Mesendoderm (in vitro differentiated cells): ENCODE results near the gene N4BP2.

Experiments
- DNase-seq: peaks from one replicate; pipeline ENCODE4 v3.0.0; 2013
- H2AK5ac ChIP-seq: 2 replicates; pipeline ENCODE4 v1.6.1; 2013; ENCODE audit warnings: low read length, inconsistent platforms
- H2BK120ac ChIP-seq: 2 replicates; pipeline ENCODE4 v1.6.1; 2013; ENCODE audit warnings: low read depth, mild to moderate bottlenecking, low read length, moderate library complexity, mixed read lengths
- H2BK15ac ChIP-seq: replicated peaks from 2 replicates; pipeline ENCODE4 v1.6.1; 2013; ENCODE audit warnings: low read depth, mild to moderate bottlenecking, moderate library complexity
- H2BK5ac ChIP-seq: 2 replicates; pipeline ENCODE4 v1.6.1; 2013; ENCODE audit warnings: low read length, inconsistent platforms
- H3K18ac ChIP-seq: 2 replicates; pipeline ENCODE4 v1.6.1; 2013; ENCODE audit warnings: mild to moderate bottlenecking, low read length, mixed read lengths
- H3K23ac ChIP-seq: one replicate; pipeline ENCODE4 v1.6.1; 2013; ENCODE audit warnings: low read length
- H3K27ac ChIP-seq: 2 replicates; pipeline ENCODE4 v1.5.1; 2013; ENCODE audit warnings: low read depth, mild to moderate bottlenecking, inconsistent platforms, low read length, moderate library complexity
- H3K27me3 ChIP-seq: 2 replicates; pipeline ENCODE4 v1.6.1; 2013; ENCODE audit warnings: low read length, control low read depth, mild to moderate bottlenecking, inconsistent platforms; ENCODE audit not compliant: insufficient read depth, poor library complexity
- H3K36me3 ChIP-seq: 2 replicates; pipeline ENCODE4 v1.6.1; 2013; ENCODE audit warnings: low read length, inconsistent platforms; ENCODE audit not compliant: control insufficient read depth, insufficient read depth
- H3K4ac ChIP-seq: one replicate; pipeline ENCODE4 v1.6.1; 2013; ENCODE audit warnings: low read depth, mild to moderate bottlenecking, low read length, moderate library complexity
- H3K4me1 ChIP-seq: 2 replicates; pipeline ENCODE4 v1.6.1; 2013; ENCODE audit warnings: low read depth, low read length, inconsistent platforms; ENCODE audit not compliant: control insufficient read depth
- H3K4me2 ChIP-seq: 2 replicates; pipeline ENCODE4 v1.6.1; 2013; ENCODE audit warnings: low read length
- H3K4me3 ChIP-seq: 2 replicates; pipeline ENCODE4 v1.5.1; 2013; ENCODE audit warnings: mild to moderate bottlenecking, low read length
- H3K56ac ChIP-seq: one replicate; pipeline ENCODE4 v1.6.1; 2013; ENCODE audit warnings: low read length
- H3K79me1 ChIP-seq: 2 replicates; pipeline ENCODE4 v1.6.1; 2013; ENCODE audit warnings: low read length, inconsistent platforms
- H3K79me2 ChIP-seq: 2 replicates; pipeline ENCODE4 v1.6.1; 2013; ENCODE audit warnings: mild to moderate bottlenecking, low read length; ENCODE audit not compliant: control insufficient read depth, insufficient read depth
- H3K9ac ChIP-seq: 2 replicates; pipeline ENCODE4 v1.6.1; 2013; ENCODE audit warnings: low read length, inconsistent platforms
- H4K5ac ChIP-seq: one replicate; pipeline ENCODE4 v1.6.1; 2013; ENCODE audit warnings: low read length
- H4K8ac ChIP-seq: one replicate; pipeline ENCODE4 v1.6.1; 2013; ENCODE audit warnings: low read depth, mild to moderate bottlenecking, control low read depth, low read length, moderate library complexity
- WGBS: extraction: QIAGEN DNeasy Blood & Tissue Kit; methylation state at CpG from one replicate; pipeline ENCODE4 v1.1.7; 2013; ENCODE audit warnings: low lambda C conversion rate, missing lambda C conversion rate; ENCODE audit not compliant: insufficient coverage; ENCODE audit errors: extremely low coverage; 5-methylcytosine and 5-hydroxymethylcytosine counted together

Gene N4BP2

DNA sequence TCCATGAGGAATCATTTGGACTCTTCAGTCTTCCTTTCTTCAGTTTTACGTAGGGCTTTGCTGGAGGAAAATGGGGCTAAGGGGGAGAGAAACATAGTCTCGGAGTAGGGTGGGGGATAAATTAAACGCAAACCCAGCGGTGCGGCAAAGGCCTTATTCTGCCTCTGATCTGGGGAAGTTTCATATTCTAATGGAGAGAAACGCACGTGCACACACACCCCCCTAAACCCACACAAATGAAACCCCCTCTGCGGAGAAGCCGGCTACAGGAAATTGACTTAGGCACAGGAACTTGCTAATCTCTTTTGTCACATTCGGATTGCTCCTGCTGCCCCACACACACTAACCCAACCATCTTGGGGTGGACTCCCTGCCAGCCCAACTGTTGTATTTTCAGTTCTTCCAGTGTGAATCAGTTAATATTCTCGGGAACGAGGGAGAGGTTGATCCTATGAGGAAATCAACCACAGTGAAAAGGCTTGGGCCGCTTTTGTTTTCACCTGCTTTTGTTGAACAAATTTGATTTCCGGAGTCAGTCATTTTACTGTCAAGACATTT lies 140.2 kb downstream of the N4BP2 start, which contains the start of gene RHOH:
Gene RHOH (plus strand): TSS at position 308 of the 558 bp plus-strand sequence. CDS start 46,356 bp downstream, outside the sequence.
- Histone ChIP-seq H3K4me3 (no peak within 1 kb of the TSS), H4K5ac (no peak within 1 kb of the TSS), H3K18ac (peak within 1 kb of the TSS; percentile 42), H2AK5ac (no peak within 1 kb of the TSS), H2BK15ac (peak within 1 kb of the TSS; percentile 75), H3K79me1 (no peaks in the 10 kb centered on the region), H2BK120ac (no peak within 1 kb of the TSS), H3K4me1 (peaks cover 16% of the 10 kb centered on the region), H3K56ac (peak within 1 kb of the TSS; percentile 66), H3K79me2 (no peaks in the 10 kb centered on the region), H4K8ac (no peak within 1 kb of the TSS), H3K4ac (peak within 1 kb of the TSS; percentile 43), H3K36me3 (no peaks in the 10 kb centered on the region), H3K4me2 (peak within 1 kb of the TSS; percentile 5), H2BK5ac (no peak within 1 kb of the TSS), H3K27me3 (no peaks in the 10 kb centered on the region), H3K23ac (no peak within 1 kb of the TSS), H3K9ac (peak within 1 kb of the TSS; percentile 32), H3K27ac (no peak within 1 kb of the TSS)
- DNase-seq: peak; percentile 60
- no CpG with 5 or more reads among the region's 14 CpGs for WGBS

DNA sequence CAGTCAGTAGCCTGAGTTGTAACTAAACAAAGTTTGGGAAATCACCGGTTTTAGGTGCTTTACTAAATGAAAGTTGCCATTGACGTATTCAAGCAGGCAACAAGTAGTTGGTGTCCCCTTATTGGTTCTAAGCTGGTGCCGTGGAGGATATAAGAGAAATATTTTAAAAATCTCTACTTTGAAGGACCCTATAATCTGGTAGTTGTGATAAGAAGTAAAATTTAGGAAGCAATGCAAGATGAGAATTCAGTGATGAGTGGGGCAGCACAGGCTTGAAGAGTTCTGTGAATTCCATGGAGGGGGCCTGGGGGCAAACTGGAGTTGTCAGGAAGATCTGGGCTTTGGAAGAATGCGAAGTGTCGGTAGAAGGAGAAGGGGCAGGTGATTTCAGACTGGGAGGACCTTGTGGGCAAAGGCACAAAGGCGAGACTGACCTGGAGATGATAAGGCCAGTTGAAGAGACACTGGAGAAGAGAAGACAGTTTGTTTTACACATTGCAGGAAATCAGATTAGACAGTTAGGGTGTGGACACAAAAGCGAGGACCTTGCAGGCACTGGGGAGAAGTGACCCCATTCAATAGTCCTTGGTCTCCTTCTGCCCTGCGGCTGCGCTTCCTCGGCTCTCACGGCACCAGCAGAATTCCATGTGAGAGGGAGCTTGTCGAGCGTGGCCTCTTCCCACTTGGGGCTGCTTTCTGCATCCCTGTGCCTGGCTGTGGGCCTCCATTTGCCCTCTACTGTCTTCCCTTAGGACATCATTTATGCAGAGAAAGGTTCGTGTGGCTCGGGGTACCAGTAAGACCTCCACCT lies 141.4 kb downstream of the N4BP2 start:
- H4K5ac ChIP-seq: no peak overlapping the region
- H3K56ac ChIP-seq: peak overlapping the region; percentile 18
- no peak overlapping the region for H3K4ac ChIP-seq
- H4K8ac ChIP-seq: no peak overlapping the region
- no peak overlapping the region for H3K9ac ChIP-seq
- H3K27ac ChIP-seq: no peak overlapping the region
- H2AK5ac ChIP-seq: peak overlapping the region; percentile 10
- H3K18ac ChIP-seq: no peak overlapping the region
- peak; percentile 68 for DNase-seq
- H3K23ac ChIP-seq: no peak overlapping the region
- H3K36me3 ChIP-seq: no peaks in the 10 kb centered on the region
- no CpG with 5 or more reads among the region's 15 CpGs for WGBS
- no peaks in the 10 kb centered on the region for H3K27me3 ChIP-seq
- no peaks in the 10 kb centered on the region for H3K79me1 ChIP-seq
- no peaks in the 10 kb centered on the region for H3K79me2 ChIP-seq
- peaks cover 12% of the 10 kb centered on the region for H3K4me1 ChIP-seq
- no peak overlapping the region for H3K4me2 ChIP-seq
- no peak overlapping the region for H2BK15ac ChIP-seq
- H2BK5ac ChIP-seq: no peak overlapping the region
- no peak overlapping the region for H2BK120ac ChIP-seq
- H3K4me3 ChIP-seq: no peak overlapping the region

DNA sequence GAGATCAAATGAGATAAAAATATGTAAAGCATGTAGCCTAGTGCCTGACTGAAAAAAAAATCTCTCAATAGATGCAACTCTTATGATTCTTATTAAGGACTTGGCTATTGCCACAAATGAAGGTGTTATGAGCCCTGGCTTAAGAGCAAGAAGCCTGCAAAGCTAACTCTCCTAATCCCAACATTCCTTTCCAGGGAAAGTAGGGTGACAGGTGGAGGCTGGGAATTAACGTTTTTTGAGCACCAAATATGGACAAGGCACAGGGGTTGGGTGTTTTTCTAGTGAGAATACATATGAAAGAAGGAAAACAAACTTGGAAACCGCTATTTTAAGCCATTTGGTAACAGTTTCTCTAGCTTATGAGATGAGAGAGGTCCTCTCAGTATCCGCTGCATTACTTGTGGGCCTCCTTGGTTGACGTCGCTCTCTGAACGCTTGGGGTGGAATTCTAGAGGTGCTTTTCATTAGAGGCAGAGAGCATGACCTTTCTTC lies 142.6 kb downstream of the N4BP2 start:
- Histone ChIP-seq H2BK15ac (no peak overlapping the region), H2AK5ac (no peak overlapping the region), H3K9ac (no peak overlapping the region), H3K4me2 (no peak overlapping the region), H3K4ac (no peak overlapping the region), H3K27ac (no peak overlapping the region), H3K4me3 (no peak overlapping the region), H2BK5ac (no peak overlapping the region), H3K79me2 (no peaks in the 10 kb centered on the region), H3K4me1 (peaks cover 10% of the 10 kb centered on the region), H3K23ac (no peak overlapping the region), H3K36me3 (no peaks in the 10 kb centered on the region), H3K18ac (no peak overlapping the region), H4K5ac (no peak overlapping the region), H3K79me1 (no peaks in the 10 kb centered on the region), H3K27me3 (no peaks in the 10 kb centered on the region), H4K8ac (no peak overlapping the region), H3K56ac (no peak overlapping the region), H2BK120ac (no peak overlapping the region)
- DNase-seq: no peak
- no CpG with 5 or more reads among the region's 6 CpGs for WGBS

DNA sequence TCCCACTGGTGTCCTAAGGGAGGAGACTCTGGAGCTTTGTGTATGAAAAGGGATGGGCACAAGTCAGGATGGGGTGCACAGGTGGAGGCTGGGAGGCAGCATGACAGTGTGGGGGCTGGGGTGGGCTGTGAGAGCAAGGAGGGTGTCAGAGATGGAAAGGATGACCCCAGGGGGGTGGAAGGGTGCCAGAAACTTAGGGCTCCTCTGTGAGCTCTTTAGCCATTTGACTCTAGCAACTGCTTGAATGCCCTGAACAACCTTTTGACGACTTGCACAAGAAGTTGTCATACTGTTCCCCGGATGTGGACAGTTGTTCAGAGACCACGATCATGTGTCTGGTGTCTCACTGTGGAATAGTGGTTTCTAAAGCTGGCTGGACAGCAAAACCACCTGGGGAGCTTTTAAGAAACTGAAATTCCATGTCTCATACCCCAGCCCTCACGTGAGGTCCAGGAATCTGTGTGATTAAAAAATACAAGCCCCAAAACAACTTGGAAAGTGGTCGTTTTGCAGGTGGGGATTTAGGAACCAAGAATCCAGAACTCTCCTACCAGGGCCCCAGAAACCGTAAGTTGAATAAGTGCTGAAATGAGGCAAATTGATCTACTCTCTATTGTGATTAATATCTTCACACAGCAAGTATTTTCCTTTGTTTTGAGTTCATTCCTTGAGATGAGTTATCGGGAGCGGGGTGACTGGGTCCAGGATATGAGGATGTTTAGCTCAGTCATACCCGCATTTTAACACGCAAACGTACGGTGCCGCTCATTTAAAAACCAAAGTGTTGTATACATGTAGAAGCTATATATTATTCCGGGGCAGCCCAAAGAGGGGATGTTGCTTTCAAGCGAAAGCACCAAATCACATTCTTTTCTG lies 143.6 kb downstream of the N4BP2 start:
- H2BK15ac ChIP-seq: no peak overlapping the region
- H2BK120ac ChIP-seq: no peak overlapping the region

DNA sequence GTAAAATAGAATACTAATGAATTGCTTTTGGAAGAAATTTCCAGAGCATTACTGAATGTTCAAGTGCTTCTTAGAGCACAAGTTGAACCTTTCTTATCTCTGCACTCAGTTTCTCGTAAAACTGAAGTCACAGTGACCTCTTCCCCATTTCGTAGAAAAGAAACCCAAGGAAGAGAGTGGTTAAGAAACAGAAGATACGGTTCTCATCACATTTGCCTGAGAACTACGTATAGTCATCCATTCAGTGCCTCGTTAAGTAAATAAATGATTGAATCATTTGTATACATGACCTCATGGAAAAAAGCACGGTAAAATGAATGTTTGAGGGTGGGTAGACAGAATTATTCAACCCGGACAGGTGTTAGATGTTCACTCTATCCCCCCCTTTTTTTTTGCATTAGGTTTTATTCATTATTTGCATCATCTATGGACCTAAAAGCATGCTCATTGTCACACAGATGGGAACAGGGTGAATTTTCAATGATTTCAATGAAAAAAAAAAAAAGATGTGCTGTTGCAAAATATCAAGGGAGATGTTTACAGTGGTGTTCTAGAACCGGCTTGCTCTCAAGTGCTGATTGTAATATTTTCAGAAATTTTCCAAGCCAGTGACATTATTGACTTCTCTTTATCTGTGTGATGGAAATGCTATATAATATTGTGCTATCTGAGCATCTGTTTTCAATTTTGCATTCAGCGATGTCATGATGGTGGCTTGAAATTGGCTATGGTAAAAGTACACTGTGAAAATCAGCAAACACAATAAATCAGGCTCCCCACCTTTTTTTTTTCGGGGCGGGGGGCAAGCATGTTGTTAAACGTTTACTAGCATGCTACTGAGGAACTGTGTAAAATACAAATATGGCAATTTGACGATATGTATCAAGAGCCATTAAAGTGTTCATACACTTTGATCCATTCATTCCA lies 144.5 kb downstream of the N4BP2 start:
- no peak overlapping the region for H4K5ac ChIP-seq
- no peaks in the 10 kb centered on the region for H3K36me3 ChIP-seq
- H3K4me3 ChIP-seq: no peak overlapping the region
- no peak for DNase-seq
- H2AK5ac ChIP-seq: no peak overlapping the region
- no peak overlapping the region for H2BK120ac ChIP-seq
- H2BK15ac ChIP-seq: no peak overlapping the region
- no peaks in the 10 kb centered on the region for H3K79me1 ChIP-seq
- H3K79me2 ChIP-seq: no peaks in the 10 kb centered on the region
- H3K27ac ChIP-seq: no peak overlapping the region
- H3K4me2 ChIP-seq: no peak overlapping the region
- WGBS: no CpG with 5 or more reads among the region's 13 CpGs
- no peak overlapping the region for H3K56ac ChIP-seq
- no peak overlapping the region for H3K23ac ChIP-seq
- H3K27me3 ChIP-seq: no peaks in the 10 kb centered on the region
- H3K9ac ChIP-seq: no peak overlapping the region
- no peak overlapping the region for H4K8ac ChIP-seq
- H3K4ac ChIP-seq: no peak overlapping the region
- H3K4me1 ChIP-seq: peaks cover 10% of the 10 kb centered on the region
- no peak overlapping the region for H2BK5ac ChIP-seq
- no peak overlapping the region for H3K18ac ChIP-seq

More for the DNA sequence above, 143.6 kb downstream of the N4BP2 start:
- Histone ChIP-seq H3K9ac (no peak overlapping the region), H3K23ac (no peak overlapping the region), H3K4me2 (no peak overlapping the region), H3K27me3 (no peaks in the 10 kb centered on the region), H3K4me1 (peaks cover 10% of the 10 kb centered on the region), H2AK5ac (no peak overlapping the region), H3K56ac (no peak overlapping the region), H2BK5ac (no peak overlapping the region), H3K79me2 (no peaks in the 10 kb centered on the region), H3K27ac (no peak overlapping the region), H3K4me3 (no peak overlapping the region), H4K5ac (no peak overlapping the region), H3K36me3 (no peaks in the 10 kb centered on the region), H3K18ac (no peak overlapping the region), H4K8ac (no peak overlapping the region), H3K4ac (no peak overlapping the region), H3K79me1 (no peaks in the 10 kb centered on the region)
- DNase-seq: no peak
- WGBS: no CpG with 5 or more reads among the region's 15 CpGs
